Activated gamma-delta T cell treated with Interleukin-2 at 50 U/mL for 16 hours (primary cell): ENCODE data around the gene MRPL51.

Source experiments
- DNase-seq: peaks from one replicate; pipeline ENCODE4 v3.0.0-alpha.2; 2020

The MRPL51 gene

GRCh38 chr12:6459004-6459337 is 34.1 kb downstream of the MRPL51 start:
- no peak for DNase-seq

GRCh38 chr12:6458281-6459003 is 34.6 kb downstream of the MRPL51 start:
- DNase-seq: no peak

DNA sequence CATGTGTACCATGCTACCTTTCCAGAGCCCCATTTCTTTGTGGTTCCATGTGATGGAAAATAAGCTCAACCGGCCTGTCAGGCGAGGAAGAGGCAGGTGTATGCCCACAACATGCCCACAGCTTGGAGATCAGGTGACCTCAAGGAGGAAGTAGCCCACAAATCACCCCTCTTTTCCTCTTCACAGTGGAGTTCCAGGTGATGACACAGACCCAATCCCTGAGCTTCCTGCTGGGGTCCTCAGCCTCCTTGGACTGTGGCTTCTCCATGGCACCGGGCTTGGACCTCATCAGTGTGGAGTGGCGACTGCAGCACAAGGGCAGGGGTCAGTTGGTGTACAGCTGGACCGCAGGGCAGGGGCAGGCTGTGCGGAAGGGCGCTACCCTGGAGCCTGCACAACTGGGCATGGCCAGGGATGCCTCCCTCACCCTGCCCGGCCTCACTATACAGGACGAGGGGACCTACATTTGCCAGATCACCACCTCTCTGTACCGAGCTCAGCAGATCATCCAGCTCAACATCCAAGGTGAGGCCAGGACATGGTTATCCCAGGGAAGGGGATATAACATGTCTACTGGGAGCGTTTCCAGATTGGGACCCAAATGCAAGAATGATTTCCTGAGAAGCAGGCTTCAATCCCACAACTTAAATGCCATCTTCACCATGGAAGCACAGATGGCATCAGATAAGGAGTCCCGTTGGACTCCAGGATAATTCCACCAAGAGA is 35.7 kb downstream of the MRPL51 start:
- DNase-seq: no peak

GRCh38 chr12:6452944-6453630 is 40.0 kb downstream of the MRPL51 start:
- DNase-seq: no peak

GRCh38 chr12:6452245-6452943 is 40.7 kb downstream of the MRPL51 start:
- DNase-seq: no peak

GRCh38 chr12:6451348-6452244 is 41.5 kb downstream of the MRPL51 start, which contains the start of gene TAPBPL:
TAPBPL (plus strand) TSS chr12:6452042; CDS start chr12:6452249, 207 bp downstream.
- DNase-seq: peak; percentile 75

- no peak for DNase-seq
These were observed 42.2 kb downstream of the MRPL51 start for GRCh38 chr12:6450869-6451347.

- no peak for DNase-seq
These were observed 42.8 kb downstream of the MRPL51 start for GRCh38 chr12:6450091-6450868.

- peak; percentile 48 for DNase-seq
These were observed 48.1 kb downstream of the MRPL51 start, which contains the start of gene CD27 for GRCh38 chr12:6444704-6445688. CD27 (plus strand) TSS chr12:6444955; CDS start chr12:6445096, 141 bp downstream.

DNA sequence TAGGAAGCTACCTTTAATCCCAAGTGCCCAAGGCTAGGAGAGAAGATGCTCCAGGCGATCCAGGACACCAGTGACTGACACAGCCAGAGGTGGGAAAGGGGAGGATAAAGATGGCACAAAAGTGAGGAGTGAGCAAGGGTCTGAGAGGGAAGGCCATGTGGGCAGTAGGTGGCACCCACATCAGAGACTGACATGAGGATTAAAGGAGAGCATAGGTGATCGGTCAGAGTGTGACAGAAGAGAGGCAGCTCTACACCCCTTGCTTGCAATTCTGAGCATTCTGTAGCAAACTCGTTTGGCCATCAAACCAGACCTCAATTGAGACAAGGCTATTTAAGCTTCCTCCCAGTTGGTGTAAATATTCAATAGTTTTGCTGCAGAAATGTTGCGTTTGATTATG is 49.0 kb downstream of the MRPL51 start:
- no peak for DNase-seq

DNA sequence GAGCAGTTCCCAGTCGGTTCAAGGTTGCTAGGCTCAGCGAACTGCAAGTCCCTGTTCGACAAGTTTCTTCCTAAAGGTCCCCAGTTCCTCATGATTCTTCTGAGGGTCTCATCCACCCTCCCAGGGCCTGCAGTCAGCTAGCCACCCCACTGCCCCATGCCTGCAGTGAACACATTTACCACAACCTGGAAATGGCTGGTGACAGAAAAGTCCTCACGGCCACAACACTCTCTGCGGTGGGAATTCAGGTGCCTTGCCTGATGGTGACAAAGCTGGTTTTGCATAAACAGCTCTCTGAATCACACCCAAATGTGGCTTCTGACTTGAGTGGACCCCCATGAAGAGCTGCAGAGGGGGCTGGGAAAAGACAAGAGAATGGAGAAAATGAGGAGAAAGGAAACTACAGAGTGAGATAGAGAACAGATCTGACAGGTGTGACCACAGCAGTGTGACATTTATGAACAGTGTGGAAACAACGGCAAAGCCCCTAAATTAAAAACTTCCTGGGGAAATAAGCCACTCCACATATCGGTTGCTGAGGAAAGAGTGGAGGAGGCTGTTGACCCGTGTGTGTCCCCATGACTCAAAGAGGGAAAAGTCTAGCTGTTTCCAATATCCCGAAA is 49.6 kb downstream of the MRPL51 start:
- DNase-seq: no peak

- no peak for DNase-seq
These were observed 50.2 kb downstream of the MRPL51 start for GRCh38 chr12:6442836-6443235.
